ENCODE data around the gene MCEMP1. TPM values are rescaled to one million over a fixed set of nuclear protein-coding genes. Genes with fewer than 3 reads are reported as not detected.

MCEMP1 gene
- total and polyA plus RNA-seq, 12 donors: 0.26 to 1.9 (median 0.53) TPM; not detected in 2

GRCh38 chr19:7691497-7691896, 14.6 kb downstream of the MCEMP1 start:
- no peaks in the 10 kb centered on the region for H3K9me3 ChIP-seq (replicated peaks in 1 of 3)
- intact Hi-C loops (cut with DNase I): no loop called here
- TF ChIP-seq POLR2A (IDR thresholded peaks at IDR 0.05) (no peak), CTCF (IDR thresholded peaks at IDR 0.05) (no peak)
- H3K4me1 ChIP-seq (replicated peaks in 1 of 2): no peaks in the 10 kb centered on the region
- H3K36me3 ChIP-seq (replicated peaks in 1 of 2): no peaks in the 10 kb centered on the region
- H3K27ac ChIP-seq: no peak overlapping the region
- no peak for DNase-seq
- H3K4me3 ChIP-seq: no peak overlapping the region
- no peaks in the 10 kb centered on the region for H3K27me3 ChIP-seq

- H3K36me3 ChIP-seq (replicated peaks in 1 of 2): no peaks in the 10 kb centered on the region
- 63 to 90% (median 69%) methylated on average over 13 of the region's 13 CpGs for WGBS, 4 donors
- H3K9me3 ChIP-seq (replicated peaks in 1 of 3): no peaks in the 10 kb centered on the region
- no peak for DNase-seq
- no peak overlapping the region for H3K4me3 ChIP-seq
- no peaks in the 10 kb centered on the region for H3K4me1 ChIP-seq (replicated peaks in 1 of 2)
- H3K27me3 ChIP-seq: no peaks in the 10 kb centered on the region
- H3K27ac ChIP-seq: no peak overlapping the region
- no peak for TF ChIP-seq CTCF (IDR thresholded peaks at IDR 0.05)
- no peak for TF ChIP-seq POLR2A (IDR thresholded peaks at IDR 0.05)
- intact Hi-C loops (cut with DNase I): no loop called here
Observed at GRCh38 chr19:7692417-7693088, 15.7 kb downstream of the MCEMP1 start.

GRCh38 chr19:7694499-7694898, 17.6 kb downstream of the MCEMP1 start:
- intact Hi-C loops (cut with DNase I): no loop called here
- H3K9me3 ChIP-seq (replicated peaks in 1 of 3): no peaks in the 10 kb centered on the region
- no peak overlapping the region for H3K4me3 ChIP-seq
- peaks cover 5% of the 10 kb centered on the region for H3K27me3 ChIP-seq
- no peak for DNase-seq
- 53 to 62% (median 60%) methylated on average over 3 to 4 of the region's 4 CpGs for WGBS, 4 donors
- TF ChIP-seq POLR2A (IDR thresholded peaks at IDR 0.05) (no peak), CTCF (IDR thresholded peaks at IDR 0.05) (no peak)
- no peak overlapping the region for H3K27ac ChIP-seq
- H3K36me3 ChIP-seq (replicated peaks in 1 of 2): no peaks in the 10 kb centered on the region
- H3K4me1 ChIP-seq (replicated peaks in 1 of 2): no peaks in the 10 kb centered on the region

GRCh38 chr19:7697721-7698287, 20.9 kb downstream of the MCEMP1 start:
- Histone ChIP-seq H3K4me1 (replicated peaks in 1 of 2) (no peaks in the 10 kb centered on the region), H3K4me3 (no peak overlapping the region), H3K27me3 (peaks cover 5% of the 10 kb centered on the region), H3K36me3 (replicated peaks in 1 of 2) (no peaks in the 10 kb centered on the region), H3K9me3 (replicated peaks in 1 of 3) (no peaks in the 10 kb centered on the region), H3K27ac (no peak overlapping the region)
- DNase-seq: no peak
- TF ChIP-seq POLR2A (IDR thresholded peaks at IDR 0.05): no peak
- no peak for TF ChIP-seq CTCF (IDR thresholded peaks at IDR 0.05)
- WGBS, 4 donors: 69 to 83% (median 73%) methylated on average over 10 of the region's 10 CpGs
- intact Hi-C loops (cut with DNase I): no loop called here

Measured in adrenal gland (tissue), 12 donors.